Fibroblast of skin of left quadriceps (primary cell): ENCODE results near the gene TCERG1L.

Experiments
- DNase-seq, 2 experiments: peaks; one replicate each; pipeline ENCODE4 v3.0.0-alpha.2; 2013; ENCODE audit warnings: low read depth in 2 of 2

The TCERG1L gene

DNA sequence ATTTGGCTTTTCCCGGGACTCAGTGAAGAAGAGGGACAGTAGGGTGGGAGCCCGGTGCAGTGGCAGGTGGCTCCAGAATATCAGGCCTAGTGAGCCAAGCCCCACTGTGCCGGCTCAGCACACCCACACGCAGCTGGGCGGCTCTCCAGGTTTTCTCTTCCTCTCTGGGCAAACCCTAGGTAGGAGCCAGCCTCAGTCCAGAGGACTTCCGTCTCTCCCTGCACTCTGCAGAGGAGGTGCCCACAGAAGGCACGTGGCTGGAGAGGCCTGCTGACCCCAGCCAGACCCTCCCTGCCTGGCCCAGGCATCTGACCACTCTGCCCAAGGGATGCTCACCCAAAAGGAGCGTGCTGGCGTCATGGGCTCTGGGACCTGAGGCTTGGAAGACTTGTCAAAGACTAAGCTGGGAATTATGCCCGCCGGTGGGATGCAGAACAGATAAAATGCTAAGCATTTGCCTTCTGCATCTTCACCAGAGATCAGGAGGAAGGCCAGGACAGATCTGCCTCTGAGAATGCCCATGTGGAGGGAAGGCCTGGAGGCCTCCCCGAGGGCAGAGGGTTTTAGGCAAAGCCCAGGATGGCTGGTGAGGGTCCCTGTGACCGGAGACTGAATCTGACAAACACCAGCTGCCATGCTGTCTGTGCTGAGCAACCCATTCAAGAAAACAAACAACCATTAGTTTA is 40.2 kb downstream of the TCERG1L start:
- DNase-seq, result no peak

DNA sequence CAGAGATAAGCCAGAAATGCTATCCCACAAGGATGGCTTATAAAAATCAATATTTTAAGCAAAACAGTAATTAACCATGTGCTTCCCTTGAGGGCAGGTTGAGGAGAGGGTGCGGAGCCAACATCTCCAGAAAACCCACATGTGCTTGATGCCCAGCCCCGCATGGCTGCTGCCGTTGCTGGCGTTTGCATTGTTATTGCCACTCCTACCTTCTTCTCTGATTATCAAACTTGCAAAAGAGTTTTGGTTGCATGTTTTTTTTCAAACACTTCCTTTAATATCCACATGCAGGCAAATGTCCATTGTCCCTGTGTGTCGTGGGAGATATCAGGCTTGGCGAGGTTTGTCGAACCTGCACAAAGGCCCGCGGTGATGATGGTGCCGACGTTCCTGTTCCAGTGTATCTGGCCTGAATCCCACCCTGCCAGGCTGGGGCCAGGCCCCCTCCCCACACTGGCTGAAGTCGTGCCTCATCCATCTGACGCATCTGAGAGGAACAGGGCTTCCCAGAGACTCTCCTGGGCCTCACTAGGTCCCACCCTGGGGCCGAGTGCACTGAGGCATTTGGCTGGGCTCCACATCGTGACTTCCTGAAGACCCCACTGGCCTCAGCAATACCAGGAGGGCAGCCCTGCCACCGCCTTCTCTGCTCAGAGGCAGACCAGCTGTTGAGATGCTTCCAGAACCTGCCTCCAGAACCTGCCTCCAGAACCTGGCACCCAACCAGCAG is 40.9 kb downstream of the TCERG1L start:
- no peak for DNase-seq

DNA sequence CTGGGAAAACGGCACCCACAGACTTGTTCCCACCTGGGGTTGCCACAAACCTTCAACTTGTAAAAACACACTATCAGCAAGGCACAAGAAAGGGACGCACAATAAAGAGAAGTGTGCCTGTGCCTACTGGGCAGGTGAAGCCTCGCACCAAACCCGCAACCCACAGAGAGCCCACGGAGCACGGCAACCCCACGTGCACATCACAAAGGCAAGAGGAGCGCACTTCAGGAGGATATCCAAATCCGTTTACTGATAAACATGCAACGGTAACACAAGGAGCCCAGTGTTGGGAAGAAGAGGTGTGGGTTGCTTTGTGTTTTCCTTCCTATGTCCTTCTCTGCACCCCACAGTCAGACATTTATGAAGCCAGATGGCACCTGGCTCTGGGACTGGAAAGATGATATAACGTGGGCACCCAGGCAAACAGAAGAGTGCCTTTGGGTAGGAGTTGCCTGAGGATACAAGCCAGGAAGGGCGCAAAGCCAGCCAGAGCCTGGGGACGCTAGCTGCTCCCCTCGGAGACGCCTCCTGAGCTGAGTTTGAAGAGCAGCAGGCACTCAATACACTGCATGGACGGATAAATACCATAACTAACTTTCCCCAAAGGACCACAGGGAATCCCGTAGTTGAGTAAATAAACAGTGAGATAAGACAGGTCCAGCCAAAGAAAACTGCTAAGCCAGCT is 41.6 kb downstream of the TCERG1L start:
- DNase-seq, result no peak

DNA sequence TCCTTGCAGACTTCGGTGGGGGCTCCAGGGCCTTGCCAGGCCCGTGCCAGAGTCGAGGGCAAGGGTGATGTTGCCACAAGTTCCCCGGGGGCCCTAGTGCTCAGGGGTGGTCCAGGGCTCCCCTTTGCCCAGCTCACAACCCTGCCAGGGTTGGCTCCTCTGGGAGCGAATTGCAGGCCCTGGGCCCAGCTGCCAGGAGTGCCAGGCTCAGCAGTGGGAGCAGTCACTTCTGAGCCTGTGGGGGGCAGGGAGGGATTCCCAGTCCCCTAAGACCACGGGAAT is 43.8 kb downstream of the TCERG1L start:
- no peak for DNase-seq

DNA sequence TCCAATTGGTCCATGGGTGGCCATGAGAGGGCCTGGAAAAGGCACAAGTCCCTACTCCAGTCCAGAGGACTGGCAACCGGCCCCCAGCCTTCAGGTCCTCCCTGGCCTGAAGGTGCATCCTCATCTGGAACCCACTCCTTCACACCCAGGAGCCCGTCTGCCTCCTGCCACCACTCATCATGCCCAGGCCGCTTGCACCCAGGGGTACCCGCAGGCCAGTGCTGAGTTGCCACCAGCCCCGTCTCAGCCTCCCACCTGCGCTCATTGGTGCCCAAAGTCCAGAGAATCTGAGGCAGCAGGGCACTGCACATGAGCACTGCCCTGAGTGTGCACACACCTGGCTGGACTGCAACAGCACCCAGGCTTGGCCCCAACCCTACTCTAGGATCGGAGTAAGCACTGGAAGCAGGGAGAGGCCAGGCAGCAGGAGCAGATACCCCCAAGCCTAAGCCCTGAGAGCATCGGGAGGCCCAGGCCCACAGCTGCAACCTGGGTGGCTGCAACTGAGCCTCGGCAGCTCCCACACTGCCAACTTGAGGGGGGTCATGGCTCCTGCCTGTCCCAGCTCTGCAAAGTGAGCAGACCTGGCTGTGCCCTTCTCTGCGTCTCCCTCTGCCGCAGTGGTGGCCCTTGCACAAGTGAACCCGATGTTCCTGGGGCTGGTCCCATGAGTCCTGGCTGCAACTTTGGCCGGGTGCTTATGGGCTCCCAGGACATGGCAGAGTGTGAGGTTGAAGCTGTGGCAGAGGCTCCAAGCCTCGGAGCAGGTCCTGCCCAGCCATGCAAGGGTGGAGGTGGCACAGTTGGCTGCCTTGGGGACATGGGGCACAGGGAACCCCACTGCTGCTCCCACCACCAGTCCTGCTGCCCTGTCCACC is 44.3 kb downstream of the TCERG1L start:
- no peak for DNase-seq

DNA sequence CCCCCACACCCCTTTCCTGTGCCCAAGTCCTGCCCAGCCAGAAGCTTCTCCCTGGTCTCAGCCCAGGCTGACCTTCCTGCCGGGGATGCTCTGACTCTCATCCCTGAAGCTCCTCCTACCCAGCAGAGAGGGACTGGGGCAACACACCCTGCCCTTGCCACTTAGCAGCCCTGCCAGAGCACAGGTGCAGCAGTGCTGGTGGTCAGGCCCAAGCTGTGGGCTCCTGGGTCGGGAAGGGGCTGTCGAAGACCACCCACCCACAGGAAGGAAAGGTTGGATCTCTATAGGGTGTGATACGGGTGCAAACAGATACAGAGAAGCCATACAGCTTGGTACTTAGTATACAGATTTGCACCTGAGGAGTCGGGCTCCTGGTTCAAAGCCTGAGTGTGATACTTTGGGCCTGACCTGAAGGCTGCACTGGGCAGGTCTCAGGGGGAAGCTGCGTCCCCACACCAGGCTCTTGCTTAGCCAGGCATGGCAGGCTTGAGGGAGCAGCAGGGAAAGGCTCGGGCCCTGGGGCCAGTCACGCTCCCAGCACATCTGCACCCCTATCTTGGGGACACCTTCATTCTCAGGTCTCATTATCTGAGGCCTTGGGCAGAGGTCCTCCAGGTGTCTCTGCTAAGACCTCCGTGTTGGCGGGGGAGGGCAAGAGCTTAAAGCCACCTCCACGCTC is 47.3 kb downstream of the TCERG1L start:
- no peak for DNase-seq

DNA sequence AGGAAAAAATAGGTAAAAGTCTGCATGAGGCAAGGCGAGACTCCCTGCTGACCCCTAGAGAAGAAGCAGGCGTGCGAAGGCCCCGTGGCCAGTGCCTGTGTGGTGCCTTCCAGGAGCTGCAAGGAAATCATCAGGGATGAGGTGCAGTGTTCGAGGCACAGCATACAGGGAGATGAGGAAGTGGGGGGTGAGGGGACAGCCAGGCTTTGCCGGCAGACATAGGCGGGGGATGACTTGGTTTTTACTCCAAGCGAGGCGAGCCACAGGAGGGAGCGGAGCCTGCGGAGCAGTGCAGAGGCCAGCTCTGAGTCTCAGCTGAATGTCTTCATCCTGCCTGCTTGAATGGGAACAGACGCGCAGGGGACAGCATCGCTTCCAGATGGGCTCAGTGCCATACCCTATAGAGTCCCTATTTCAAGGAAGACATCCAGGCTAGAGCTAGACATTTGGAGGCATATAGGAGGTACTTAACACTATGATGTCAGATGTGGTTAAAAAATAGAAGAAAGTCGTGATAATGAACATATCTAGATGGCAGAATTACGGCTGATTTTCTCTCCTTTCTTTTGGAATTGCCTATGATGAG is 49.5 kb downstream of the TCERG1L start:
- DNase-seq, result no peak

DNA sequence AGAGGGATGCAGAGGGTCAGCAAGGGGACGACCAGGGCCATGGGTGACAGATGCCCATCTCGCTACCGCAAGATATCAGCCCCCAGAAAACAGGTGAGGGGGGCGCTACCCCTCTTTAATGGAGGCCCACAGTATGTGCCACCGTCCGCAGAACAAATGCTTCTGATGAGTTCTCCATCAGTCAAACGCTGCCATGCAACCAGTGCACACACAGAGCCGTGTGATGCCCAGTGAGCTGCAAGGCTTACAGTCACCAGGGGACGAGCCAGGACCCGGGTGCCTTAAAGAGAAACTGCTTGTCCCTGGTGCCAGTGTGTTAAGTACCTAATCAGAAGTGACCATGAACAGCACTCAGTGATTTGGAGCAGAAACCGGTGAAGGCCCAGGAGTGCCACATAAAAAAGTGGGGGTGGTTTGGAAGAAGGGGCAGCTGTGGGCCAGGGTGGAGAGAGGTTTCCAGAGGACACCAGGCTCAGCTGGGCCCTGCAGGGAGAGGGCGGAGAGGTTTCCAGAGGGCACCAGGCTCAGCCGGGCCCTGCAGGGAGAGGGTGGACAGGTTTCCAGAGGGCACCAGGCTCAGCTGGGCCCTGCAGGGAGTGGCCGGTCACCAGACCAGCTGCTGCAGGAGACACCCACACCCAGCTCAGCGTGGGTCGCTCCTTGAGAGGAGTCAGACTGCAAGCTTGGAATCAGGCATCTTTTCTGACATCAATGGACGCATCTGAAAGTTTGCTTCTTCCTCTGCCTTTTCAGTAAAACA is 50.9 kb downstream of the TCERG1L start:
- DNase-seq, result no peak

DNA sequence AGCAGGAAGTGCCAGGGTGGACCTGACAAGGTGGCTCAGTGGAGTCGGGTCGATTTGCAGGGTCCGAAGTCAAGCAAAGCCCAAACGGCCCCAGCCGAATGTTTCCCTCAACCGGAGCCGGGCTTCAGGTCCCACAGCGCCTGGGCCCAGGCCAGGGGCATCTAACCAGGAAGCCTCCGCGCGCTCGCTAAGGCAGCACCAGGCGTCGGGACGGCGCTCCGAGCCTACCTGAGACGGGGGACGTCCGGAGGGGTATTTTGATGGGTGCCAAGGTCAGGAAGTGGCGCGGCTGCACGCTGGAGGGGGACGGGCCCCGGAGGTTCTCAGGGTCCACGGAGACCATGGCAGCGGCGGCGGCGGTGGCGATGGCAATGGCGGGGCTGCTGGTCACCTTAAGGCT is 51.5 kb downstream of the TCERG1L start:
- no peak for DNase-seq

DNA sequence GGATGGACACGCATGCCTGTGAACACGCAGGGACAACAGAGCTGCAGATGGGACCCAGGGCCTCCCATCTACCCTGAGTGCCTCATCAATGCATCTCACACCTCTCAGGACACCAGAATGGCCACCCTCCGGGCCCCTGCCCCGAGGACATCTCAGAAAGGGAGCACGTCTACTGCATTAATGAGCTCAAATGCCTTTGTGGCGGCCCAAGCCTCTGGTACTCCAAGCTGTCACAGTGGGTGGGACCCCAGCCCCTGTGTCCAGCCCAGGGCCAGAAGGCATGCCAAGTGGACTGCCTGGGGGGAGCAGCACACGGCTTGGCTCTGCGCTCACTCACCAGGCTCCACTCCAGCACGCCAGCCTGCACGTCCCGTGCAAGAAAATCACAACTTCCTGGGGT is 52.0 kb downstream of the TCERG1L start:
- DNase-seq, result no peak

DNA sequence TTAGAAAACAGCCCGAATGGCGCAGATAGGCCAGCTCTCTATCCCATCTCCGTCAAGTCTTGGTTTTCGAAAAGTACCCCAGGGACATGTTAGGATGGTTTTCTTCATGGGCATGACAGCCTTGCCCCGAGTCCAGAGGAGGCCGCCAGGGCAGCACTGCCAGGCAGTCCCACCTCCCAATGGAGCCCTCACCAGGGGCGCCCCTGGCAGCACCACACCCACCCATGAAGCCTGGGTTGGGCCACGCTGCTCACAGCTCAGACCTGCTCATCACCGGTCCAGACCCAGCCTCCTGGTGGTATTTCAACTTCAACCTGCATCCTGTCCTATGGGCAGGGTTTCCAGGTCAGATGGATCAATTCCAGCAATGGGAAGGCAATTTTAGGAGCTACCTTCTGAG is 53.3 kb downstream of the TCERG1L start:
- no peak for DNase-seq

DNA sequence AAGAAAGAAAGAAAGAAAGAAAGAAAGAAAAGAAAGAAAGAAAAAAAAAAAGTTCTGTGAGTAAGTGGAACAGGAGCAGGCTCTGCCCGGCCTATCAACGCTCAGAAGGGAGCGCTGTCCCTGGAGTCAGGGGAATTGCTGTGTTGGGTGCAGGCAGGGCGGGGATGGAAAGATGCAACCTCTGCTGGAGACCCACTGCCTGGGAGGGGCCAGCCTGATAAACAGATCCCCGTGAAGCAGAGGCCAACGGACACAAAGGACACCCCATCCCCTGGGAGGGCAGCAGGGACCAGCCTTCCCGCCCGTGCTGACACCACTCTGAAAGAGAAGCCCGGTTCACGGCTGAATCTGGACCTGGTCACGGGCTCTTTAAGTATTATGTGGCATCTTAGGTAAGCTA is 54.5 kb downstream of the TCERG1L start:
- no peak for DNase-seq

DNA sequence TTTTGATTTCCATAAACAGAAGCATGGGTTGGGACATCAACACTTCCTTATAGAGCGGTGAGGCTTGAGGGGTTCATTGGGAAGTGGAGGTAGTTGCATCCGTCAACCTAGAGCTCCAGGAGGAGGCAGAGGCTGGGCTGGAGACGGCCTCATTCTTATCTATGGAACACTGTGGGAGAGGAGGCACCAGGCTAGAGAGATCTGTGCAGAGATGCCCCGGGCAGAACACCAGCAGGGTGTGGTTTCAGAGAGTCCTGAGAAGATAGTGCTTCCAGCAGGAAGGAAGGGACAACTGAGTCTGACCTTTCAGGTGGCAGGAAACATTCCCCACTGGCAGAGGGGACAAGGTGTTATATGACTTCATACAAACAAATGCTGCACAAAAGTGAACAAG is 56.7 kb downstream of the TCERG1L start:
- no peak for DNase-seq

DNA sequence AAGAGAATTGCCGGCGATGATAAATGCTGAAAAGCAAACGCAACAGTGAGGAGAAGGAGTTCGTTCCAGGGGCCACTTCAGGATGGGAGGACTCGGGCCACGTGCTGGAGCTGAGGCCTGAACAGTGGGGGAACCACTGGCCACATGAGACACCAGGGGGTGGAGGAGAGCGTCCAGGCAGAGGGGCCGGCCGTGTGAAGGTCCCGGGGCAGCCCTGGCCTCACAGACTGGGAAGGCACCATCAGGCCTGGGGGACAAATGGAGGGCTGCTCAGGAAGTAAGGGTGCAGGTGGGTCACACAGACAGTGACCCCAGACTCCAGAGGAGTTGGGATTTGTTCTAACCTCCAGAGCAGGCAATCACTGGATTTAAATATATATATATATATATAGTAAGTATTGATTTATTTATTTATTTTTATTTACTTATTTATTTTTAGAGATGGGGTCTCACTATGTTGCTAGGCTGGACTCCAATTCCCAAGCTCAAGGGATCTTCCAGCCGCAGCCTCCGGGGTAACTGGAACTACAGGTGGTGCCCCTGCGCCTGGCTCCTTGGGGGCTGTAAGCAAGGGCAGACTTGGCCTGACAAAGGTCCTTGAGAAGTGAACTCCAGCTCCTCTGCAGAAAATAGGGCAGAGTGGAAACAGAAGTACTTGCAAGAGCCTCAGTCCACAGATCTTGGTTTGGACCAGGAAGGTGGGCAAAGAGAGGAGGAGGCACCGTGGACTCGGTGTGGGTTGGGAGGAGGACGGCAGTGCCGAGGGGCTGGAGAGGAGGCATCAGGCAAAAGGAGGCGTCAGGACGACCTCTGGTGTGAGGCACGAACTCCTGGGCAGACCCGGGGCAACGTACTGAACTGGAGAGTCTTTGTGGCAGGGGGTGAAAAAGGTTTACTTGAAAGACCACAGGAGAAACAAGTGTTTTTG is 57.3 kb downstream of the TCERG1L start:
- DNase-seq, result no peak

DNA sequence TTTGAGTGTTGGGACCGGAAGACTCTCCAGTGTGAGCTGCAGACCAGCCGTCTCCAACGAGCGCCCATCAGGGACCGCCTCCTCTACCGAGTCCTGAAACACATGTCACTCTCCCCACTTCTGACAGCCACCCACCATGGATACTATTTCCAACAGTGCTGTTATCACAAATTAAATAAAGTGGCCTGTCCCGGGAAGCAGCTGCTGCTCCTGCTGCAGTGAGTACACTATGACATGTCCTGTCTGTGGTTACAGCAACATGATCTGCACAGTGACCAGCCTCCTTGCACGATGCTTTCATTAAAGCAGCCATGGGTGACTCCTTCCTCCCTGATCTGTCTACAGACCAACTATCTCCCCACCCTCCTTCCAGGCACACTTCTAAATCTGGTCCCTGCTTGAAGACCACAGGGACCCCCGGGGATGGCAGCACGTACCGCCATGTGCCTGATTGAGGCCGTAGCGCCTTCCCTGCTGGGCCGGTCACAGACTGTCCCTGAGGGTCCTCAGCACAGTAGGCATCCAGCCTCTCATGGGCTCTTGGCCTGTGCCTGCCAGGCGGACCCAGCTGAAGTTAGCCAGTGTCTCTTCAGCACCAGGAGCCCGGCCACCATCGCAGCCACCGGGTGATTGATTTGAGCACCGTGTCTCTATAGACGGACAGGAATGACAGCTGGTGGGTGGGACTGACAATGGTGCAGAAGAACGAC is 58.8 kb downstream of the TCERG1L start:
- no peak for DNase-seq

DNA sequence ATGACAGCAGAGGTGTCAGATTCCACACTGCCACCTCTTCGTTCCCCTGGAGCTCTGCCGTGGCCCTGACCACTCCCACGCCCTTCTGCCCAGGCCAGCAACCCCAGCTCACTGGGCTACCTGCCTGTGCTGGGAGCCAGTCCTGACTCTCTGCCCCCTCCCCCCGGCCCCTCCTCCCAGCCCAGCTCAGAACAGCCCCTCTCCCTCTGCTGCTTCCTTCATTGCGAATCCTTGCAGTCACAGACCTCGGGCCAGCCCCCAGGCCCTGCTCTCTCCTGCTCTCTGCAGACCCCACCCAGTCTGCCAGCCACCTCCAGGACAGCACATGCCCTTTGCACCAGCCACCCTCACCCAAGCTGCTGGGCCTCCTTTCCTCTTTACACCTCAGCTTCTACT is 60.4 kb downstream of the TCERG1L start:
- DNase-seq, result no peak

DNA sequence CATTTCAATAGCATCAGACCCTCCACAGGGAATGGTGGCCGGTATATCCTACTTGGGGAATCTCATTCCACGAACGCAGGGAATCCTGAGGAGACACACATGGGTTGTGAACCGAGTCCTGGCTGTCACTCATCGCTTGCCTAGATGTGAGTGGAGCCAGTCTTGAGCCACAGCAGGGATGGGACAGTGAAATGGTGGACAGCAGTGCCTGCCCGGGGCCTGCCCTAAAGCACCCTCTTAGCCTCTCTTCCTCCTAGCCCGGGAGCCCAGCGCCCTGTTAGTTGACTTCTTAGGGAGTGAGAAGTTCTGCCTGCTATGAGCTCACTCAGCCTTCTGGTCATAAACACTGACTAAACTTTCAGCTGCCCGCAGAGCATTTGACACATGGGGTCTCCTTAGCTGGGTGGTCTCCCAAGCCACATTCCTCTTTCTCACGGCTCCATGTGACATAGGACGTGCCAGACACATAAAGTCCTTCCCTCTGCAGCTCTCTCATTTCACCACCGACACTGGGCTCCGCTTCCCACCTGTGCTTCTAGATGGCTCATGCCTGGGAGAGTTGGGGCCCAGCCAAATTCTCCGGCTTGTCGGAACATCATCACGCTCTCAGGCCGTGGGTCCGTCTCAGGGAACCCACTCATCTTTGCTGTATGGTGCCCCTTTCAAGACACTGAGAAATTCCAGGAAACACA is 60.9 kb downstream of the TCERG1L start:
- no peak for DNase-seq

DNA sequence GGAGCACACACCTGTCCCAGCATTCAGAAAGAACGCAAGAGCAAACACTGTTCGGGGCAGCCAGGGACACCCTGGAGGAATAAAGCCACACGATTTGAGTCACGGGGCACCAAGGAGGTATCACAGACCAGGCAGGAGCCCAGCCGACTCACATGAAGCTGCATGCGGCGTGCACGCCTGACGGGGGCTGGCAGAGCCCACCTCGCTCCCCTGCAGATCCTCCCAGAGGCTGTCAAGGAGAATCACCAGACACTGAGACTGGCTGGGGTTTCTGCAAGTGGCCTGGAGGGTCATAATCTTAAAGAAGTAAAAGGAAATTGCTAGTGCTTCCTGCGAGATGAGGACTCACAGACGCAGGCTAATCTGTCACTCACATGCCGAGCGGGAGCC is 61.6 kb downstream of the TCERG1L start:
- no peak for DNase-seq
